HG03025 (cell line): ENCODE measurements around the gene GLRX5.

Experiments used
- ATAC-seq: cut with Tn5 transposase; IDR thresholded peaks from one replicate; pipeline ENCODE4 v1.9.1; 2021; ENCODE audit warnings: mild to moderate bottlenecking, moderate library complexity; ENCODE audit not compliant: unreplicated experiment, low FRiP score

Gene GLRX5

GRCh38 chr14:95531969-95532368 is 2.9 kb upstream of the GLRX5 start:
- ATAC-seq: no peak

GRCh38 chr14:95533391-95533821 is 1.4 kb upstream of the GLRX5 start:
- ATAC-seq: no peak

GRCh38 chr14:95533822-95534221 is 1.0 kb upstream of the GLRX5 start:
- ATAC-seq: no peak

DNA sequence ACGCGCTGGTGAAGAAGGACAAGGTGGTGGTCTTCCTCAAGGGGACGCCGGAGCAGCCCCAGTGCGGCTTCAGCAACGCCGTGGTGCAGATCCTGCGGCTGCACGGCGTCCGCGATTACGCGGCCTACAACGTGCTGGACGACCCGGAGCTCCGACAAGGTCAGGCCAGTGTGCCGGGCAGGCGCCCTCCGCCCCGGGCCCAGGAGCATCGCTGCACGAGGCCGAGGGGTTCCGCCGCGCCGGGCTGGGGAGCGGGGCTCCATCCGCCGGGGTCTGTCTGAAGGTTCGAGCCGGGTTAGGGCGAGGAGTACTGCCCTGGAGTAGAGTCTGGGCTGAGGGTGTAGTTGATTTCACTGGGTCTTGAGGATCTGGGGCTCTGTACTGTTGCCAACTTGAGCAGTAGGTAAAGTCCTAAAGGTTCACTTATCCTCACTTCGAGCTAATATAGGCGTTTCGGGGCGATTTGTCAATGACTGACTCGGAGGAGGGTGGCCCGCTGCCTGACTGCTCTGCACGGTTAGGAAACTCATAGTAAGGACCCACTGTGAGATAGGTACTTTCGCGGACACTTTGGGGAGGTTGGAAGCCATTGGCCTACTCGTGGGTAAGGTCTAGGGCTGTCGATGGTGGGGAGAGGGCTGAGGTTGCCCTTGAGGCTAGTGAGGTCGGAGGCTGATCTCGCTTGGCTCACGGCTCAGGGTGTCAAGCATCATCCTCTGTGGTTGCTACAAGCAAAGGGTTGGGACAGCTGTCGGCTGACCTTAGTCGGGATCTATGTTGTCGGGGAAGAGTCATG is 574 bp downstream of the GLRX5 start:
- ATAC-seq: no peak

- ATAC-seq: no peak
Observed at GRCh38 chr14:95536036-95536593, 1.3 kb downstream of the GLRX5 start.

DNA sequence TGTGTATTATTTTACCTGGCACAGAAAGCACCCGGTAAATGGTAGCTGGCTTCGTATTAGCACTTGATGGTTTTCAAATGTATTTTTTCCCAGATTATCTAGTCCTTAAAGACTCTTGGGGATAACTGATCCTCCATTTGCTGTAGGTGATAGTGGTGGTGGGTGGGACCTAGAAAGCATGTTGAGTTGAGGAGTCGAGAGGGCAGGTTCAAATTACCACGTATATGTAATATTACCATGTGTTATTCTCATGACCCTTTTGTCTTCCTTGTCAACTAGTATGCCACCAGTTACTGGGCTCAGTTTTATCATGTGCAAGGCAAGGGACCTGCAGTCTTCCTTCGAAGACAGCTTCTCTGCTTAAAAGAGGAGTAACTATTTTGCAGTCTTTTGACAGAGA is 1.8 kb downstream of the GLRX5 start:
- no peak for ATAC-seq

- ATAC-seq: no peak
Observed at GRCh38 chr14:95537298-95538089, 2.6 kb downstream of the GLRX5 start.

DNA sequence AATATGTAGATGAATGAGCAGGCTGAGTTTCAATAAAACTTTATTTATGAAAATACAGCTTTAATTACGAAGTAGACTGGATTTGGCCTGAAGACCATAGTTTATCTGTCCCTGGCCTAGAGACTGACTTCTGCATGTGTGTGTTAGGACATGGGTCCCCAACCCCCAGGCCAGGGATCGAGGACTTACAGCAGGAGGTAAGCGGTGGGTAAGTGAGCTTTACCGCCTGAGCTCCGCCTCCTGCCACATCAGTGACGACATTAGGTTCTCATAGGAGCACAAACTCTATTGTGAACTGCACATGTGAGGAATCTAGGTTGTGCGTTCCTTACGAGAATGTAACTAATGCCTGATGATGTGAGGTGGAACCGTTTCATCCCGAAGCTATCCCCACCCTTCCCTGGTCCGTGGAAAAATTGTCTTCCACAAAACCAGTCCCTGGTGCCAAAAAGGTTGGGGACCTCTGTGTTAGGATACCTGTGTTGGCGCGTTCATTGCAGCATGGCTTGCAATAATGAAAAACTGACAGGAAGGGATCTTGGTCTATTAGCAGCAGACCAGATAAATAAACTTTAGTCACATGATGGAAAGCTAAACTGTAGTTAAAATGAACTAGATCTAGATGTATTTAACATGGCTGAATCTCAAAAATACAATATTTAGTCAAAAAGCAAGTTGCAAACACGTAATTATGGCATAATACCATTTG is 4.1 kb downstream of the GLRX5 start:
- ATAC-seq: no peak

DNA sequence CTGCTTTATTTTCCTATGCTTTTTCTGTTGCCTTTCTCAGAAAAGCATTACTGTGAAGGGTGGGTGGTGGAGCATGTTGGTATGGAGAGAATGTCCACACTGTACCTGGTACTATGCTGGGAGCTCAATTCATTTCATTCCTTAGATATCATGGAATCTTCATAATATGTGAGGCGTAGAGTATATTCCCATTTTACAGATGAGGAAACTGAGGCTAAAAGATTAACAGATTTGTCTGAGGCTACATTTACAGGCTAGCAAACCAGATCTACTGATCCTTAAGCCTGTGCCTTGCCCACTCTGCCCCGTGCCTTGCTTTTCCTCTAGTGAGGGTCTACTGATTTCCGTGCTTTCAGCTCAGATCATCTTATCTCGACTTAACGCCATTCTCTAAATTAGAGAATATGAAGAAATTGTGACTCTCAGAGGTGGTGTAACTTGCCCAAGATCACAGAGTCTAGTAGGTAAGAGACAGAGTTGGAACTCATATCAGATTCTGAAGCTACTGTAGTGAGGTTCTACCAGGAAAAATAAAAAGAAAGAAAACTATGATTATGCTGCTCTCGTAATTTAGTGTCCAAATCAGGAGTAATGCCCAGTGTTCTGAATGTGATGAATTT is 5.5 kb downstream of the GLRX5 start:
- ATAC-seq: no peak

DNA sequence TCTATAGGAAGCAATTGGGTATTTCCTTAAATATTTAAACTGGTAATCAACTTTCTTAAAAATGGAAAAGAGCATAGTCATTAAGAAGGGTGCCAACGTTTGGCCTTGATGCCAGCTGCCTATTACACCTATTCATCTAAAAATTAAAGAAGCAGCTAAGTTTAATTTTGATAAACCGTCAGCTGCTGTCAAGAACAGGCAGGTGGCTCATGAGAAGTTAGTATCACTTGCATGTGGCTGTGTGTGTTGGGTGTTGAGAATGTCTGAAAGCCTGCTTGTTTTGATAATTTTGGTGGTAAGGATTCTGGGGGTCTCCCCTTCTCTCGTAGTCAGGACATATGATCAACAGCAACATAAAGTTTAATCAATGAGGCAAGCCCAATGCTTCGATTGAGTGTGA is 6.5 kb downstream of the GLRX5 start:
- no peak for ATAC-seq

DNA sequence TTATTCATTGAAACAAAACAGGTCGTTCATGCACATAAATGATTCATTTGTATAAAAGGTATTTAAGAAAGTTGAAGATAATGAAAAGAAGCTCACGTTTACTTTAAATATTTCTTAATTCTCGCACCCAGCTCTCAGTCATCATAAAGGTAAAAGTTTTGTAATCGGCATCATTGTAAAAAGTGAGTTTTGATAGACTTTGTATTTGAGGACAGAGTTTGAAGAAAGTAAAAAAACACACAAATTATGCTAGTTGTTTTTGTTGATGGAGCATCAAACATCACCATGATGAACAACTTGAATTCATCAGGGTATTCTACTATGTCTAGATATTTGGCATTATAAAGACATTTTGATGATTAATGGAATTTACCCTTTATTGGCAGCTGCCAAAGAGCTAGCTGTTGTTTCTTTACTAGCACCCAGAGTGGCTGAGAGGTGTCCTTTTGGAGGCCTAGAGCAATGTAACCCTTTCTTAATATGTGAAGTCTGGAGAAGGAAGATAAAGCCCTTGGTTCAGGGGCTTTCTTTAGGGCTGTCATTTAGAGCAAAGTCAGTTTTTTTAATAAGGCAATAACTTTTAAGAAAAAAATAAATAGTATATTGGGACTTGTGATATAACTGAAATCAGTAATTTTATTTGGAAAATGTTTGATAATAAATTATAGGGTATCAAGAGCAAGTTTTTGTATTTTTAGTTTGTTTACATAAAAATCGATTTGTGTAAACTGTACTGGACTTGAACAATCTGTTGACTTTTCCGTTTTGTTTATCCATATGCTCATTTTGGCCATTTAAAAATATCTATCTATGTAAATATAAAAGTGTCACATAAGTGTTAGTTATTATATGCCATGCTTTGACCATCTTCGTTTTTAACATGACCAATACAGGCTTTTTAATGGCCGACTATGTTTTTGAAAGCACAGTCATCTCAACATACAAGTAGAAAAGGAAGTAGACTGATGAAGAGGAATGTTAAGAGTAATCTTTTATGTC is 7.4 kb downstream of the GLRX5 start:
- no peak for ATAC-seq

GRCh38 chr14:95543021-95543420 is 8.2 kb downstream of the GLRX5 start:
- ATAC-seq: no peak

DNA sequence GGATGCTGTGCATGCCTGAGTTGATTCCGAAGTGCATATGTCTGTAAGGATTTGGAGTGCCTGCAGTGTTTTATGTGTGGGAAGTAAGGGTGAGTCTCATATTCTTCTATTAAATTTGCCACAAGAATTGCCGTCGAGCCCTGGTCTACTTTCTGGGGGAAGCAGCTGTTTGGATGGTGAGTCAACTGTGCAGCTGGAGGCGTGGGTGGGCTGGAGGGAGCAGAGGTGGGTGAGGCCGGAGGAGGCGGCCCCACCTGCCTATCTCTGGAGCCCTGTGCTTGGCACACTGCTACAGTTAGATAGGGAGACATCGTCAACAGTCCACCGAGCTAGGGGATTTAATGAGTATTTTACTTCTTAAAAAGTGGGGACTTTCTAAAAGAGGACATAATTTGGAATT is 9.7 kb downstream of the GLRX5 start:
- no peak for ATAC-seq

- ATAC-seq: no peak
Observed at GRCh38 chr14:95545515-95546168, 10.8 kb downstream of the GLRX5 start.

- ATAC-seq: no peak
Observed at GRCh38 chr14:95547272-95547625, 12.4 kb downstream of the GLRX5 start.

DNA sequence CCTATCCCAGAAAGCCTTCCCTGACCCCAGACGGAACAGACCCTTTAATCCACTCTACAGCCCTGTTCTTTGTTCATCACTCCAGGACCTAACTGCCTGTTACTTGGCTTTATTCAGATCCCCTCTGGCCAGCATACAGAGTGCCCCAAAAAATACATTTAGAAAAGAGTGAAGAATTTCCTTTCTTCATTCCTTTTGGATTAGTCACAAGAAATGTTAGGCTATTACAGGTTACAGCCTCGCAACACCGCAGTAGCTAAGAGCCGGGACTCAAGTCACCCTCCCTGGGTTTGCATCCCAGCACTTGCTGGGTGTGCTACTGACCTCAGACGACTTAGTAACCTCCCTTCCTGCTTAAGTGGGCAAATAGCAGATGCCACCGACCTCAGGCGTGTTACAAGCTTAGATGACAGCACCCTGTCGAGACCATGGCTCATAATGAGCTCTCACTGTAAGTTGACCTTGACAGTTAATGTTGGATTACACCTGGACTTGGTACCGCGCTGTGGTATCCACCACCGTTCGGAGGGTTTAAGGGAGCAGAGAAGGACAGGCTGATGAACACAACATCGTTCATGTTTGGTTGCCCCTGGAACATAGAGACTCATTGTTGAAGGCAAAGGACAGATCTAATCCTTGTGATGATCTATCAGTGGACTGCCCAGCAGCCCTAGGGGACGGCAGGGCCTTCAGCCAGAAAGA is 12.9 kb downstream of the GLRX5 start:
- no peak for ATAC-seq

DNA sequence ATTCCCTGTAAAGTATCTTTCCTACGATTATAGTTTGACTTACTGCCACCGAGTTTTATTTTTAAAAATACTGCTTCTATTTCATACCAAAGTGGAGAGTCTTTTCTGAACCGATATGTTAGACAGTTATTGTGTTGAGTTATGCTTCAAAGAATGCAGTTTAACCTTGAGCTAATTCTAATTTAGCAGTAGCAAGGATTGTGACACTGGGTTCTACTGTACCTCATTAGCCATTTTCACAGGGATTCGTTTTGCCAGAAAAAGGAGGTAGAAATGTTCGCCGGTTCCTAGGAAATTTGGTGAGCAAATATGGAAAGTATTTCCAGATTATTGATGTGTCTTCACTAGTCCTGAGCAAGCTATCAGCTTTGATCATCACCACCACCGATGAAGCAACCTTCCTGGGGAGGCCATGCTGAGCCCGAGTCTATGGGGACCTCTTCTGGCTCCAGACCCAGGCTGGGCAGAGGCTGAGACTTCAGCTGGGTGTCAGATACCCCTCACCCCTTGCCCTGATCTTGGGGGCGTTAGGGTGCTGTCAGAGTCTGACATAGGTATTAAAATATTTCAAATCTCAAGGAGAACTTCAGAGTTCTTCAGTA is 13.6 kb downstream of the GLRX5 start:
- no peak for ATAC-seq
